Stimulated activated CD8-positive, alpha-beta memory T cell treated with anti-CD3 and anti-CD28 coated beads, Interleukin-4, amount 100 ng/mL, for 24 hours (primary cell): ENCODE data around the gene HOXA11.

Experiments used
- DNase-seq: peaks from one replicate; pipeline ENCODE4 v3.0.0-alpha.2; 2020; ENCODE audit warnings: low read depth

The HOXA11 gene

DNA sequence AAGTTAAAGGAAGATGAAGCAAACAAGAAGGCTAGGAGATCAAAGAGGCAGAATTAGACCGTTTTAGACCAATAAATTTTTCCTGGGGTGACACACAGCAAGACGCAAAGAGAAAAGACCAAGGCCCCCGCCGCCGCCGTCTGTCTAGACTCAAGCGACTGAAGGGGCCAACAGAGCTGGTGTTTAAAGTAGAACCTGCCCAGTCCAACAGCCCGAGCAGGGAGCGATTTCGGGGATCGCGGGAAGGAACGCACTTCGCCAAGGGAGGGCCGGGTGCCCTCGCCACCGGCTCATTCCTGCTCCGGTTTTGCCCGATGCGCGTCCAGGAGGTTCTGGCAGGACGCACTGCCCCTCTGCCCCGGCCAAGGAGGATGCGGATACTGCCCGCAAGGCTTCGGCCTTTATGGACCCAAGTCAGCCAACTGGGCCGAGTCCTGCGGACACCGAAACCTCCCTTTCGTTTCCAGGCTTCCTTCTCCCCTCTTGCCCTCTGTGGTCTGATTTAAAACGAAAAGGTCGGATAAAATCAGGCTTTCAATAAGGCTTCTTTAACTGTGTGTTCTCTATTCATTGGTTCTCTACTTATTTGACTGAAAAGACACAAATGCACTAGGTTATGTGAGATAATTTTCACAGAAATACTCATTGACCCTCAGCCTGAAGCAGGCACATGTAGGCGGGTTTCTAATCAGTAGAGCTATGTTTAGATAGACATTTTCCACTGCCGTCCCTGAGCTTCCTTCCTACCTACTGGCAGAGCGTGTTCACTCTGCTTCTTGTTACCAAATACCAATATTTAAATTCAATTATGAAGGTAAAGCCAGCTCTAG, 26.4 kb downstream of the HOXA11 start:
- DNase-seq, result no peak

DNA sequence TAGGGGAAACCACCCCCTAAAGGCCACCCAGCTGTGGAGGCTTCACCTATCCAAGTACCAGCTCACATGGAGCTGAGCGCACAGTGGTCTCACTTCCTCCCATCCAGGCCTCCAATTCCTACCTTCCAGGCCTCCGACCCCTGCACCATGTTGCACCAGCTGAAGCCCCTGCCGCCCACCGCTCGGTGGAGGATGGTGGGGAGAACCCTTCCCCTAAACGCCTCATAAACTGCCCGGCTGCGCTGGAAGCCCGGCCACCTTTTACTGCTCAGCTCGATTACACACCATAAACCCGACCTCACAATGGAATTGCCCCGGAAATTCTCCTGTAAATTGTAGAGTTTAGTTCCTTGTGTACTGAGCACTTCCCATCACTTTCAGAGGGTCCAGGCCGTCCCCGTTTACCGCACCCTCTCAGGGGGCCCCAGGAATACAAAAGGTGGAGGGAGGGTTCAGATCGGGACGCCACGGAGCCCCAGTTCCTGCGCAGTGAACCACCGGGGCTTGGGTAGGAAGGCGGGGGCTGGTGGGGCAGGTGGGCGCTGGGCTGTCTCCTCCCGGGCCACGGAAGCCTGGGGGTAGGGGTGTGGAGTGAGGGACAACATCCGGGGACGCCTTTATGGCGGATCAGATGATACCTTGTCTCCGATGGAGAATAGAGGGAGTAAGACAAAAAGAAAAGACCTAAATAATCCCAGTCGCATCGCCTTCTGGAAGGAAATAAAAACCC, 27.2 kb downstream of the HOXA11 start:
- DNase-seq, result no peak

DNA sequence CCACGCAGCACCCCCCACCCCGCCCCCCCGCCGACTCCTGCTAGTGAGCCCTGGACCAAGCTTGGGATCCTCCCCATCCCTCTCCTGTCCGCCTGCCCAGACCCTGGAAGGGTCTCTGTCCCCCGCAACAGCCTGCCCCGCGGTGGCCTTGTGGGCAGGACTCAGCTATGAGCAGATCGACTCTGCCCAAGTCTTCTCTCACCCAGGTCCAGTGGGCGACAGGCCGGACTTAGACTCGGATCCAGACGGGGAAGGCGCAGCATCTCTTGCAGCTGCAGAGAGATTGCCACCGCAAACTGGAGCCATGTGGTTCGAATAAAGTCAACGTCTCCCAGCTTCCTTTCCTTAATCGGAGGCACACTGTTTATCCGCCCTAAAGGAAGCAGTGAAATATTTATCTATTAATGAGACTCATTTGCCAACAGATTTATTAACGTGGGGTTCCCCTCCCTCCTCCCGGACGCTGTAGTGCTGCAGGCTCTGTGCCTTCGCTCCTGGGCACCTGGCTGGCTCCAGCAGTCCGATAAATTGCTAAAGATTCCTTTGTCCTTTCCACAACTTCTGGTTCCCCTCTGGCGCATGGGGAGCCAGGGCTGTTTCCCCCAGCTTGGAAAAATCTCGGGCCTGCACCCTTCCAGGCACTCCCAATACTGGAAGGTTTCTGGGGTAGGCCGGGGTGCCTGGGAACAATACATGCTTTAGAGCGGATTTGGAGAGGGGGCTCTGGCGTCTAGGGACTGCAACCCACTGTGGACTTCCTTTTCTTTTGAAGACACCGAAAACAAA, 27.9 kb downstream of the HOXA11 start:
- DNase-seq, result no peak

DNA sequence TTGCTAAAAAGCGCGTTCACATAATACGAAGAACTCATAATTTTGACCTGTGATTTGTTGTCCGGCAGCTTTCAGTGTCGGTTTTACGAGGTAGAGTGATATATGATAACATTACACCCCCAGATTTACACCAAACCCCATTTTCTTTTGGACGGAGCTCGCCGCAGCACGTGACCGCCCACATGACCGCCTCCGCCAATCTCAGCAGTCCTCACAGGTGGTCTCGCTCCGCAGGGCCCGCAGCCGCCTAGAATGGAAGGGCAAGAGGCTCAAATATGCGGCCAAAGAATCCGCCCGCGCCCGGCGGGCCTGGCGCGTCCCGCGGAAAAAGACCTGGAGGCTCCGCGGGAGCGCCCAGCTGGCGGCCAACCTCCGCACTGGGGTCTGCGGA, 28.5 kb downstream of the HOXA11 start, which contains the start of gene HOXA7:
Gene HOXA7, minus strand, starts transcription at position 168 of the 391 bp plus-strand sequence. Its CDS starts 130 bp downstream, at position 38.
- no peak for DNase-seq

DNA sequence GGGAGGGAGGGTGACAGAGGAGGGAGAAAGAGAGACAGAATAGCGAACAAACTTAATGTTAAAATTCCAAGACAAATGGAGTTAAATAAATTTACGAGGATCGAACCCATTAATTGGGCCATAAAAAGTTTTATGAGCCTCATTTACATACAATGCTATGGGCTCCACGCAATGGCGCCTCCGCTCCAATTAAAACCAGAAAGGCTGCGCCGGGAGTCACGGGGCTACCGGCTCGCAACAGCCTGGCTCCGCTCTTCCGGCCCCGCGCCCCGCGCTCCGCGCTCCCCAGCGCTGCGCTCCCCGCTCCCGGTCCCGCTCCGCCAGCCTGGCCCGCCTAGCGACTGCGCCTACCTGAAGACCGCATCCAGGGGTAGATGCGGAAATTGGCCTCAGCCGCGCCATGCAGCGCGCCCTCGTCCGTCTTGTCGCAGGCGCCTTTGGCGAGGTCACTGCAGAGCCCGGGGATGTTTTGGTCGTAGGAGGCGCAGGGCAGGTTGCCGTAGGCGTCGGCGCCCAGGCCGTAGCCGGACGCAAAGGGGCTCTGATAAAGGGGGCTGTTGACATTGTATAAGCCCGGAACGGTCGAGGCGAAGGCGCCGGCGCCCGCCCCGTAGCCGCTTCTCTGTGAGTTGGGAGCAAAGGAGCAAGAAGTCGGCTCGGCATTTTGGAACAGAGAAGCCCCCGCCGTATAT, 29.1 kb downstream of the HOXA11 start:
- DNase-seq, result no peak

DNA sequence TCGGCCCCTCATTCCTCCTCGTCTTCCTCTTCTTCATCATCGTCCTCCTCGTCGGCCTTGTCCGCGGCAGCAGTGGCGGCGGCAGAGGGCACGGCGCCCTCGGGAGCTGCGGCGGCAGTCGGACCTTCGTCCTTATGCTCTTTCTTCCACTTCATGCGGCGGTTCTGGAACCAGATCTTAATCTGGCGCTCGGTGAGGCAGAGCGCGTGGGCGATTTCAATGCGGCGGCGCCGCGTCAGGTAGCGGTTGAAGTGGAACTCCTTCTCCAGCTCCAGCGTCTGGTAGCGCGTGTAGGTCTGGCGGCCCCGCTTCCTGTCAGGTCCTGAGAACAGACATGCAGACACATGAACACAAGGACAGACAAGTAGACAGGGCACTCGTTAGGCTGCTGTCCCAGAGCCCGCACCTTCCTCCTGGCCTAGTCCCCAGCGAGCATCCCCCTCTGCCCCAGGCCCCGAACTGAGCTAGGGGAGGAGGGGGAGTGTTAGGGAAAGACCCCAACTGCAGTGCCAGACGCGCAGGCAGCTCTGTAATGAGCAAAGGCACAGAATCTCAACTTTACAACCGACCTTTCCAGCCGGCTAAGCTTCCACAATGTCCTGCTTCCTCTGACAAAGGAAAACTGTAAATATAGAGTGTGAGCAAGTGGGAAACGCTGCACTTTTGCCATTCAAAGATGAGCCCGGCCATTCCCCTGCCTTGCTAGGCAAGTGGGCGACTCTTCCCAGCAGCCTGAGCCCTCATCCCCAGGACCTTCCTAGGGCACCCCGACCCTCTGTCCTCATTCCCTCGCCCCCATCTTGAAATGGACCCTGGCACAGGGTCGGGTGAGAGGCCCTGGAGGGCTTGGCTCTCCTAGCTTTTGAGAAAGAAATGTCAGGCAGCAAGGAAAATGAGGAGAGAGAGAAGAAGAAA, 29.9 kb downstream of the HOXA11 start:
- no peak for DNase-seq

DNA sequence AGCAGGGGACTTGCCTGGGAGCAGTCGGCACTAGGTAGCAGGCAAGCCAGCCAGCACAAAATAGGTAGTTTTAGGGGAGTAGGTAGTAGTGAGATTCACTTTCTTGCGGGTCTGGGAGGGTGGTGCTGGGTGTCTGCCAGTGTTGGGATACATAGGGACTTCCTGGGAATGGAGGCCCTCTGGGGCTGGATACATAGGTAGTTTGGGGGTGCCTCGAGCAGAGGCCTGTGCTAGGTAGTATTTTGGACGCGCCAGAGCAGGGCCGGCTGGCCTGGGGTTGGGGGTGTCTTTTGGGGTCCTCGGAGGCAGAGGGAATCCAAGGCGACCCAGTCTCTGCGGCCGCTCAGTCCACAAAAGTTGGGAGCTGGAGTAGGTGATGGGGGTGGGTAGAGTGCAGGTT, 30.7 kb downstream of the HOXA11 start:
- no peak for DNase-seq

DNA sequence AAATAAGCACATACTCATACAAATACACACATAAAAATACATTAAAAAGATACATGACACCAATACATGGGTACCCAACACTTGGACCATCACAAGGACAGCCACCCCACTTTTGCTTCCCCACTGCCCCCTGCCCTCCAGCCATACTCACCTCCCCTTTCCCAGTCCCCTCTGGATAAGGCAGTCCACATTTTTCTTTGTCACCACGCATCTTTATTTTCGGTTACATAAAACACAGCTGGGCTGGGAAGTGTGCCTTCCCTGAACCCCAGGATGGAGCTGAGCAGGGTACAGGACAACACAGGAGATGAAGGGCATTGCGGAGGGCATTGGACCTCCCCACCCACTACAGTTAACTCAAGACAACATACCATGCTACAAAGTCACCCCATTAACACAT, 31.5 kb downstream of the HOXA11 start:
- no peak for DNase-seq

DNA sequence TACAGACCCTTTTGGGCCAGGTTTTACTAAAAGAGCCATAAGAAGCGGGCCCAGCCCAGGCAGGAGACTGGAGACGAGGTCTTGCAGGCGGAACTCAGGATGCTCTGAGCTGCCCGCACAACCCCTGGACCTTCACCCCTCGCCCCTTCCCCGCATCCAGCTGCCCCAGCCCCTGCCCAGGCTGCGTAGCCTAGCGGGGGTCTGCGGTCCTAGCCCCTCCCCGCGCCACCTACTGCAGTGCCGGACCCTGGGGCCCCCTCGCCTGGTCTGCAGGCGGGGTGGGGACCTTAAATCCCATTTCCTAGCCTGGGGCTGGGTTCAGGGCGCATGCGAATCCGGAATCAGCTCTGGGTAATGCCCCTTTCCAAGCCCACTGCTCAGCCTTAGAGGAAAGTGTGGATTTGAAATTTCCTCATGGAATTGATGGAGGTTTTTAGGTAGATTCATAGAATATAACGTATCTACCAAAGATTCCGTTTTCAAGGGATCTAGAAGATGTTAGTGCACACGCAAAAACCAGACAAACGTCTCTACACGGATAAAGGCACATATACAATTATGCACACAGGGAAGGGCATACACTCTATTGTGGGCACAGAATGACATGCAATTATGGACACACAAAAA, 32.1 kb downstream of the HOXA11 start:
- DNase-seq, result no peak

DNA sequence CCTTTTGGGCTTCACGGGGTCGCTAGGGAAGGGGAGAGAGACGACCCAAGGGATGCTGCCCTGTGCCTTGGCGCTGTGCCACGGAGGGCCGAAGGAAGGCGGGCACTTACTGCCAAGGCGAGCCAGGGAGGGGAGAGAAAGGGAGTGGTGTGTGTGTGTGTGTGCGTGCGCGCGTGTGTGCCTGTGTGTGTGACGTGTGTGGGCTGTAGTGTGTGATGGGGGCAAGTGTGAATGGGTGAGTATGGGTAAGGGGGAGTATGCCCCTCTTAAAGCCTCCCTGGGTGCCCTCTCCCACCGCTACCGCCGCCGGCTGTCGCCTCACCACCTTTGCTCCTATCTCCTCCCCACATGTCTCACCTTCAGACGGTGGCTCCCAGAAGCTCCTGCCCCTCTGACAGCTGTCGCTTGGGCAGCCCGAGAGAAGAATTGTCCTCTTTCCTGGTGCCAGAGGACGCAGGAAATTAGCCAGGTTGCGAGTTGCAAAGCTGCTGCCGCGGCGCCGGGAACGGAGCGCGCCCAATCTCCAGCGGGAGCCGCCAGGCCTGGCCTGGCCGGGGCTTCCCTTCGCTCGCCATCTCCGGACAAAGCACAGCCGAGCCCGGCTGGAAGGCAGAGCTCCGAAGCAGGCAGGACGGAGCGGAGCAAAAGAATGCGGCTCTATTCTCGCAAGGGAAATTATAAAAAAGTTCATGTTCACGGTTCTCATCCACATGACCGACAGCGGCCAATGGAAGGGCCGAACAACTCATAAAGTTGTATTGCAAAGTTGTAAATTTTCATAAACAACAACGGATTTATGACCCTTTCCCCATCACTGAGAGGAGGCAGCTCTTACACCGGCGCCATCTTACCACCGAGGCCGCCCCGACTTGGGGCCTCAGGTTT, 32.9 kb downstream of the HOXA11 start, which contains the start of gene HOXA3:
Gene HOXA3, minus strand, starts transcription at position 653 of the 885 bp plus-strand sequence. CDS start 41,943 bp downstream, outside the sequence.
- DNase-seq, result no peak

DNA sequence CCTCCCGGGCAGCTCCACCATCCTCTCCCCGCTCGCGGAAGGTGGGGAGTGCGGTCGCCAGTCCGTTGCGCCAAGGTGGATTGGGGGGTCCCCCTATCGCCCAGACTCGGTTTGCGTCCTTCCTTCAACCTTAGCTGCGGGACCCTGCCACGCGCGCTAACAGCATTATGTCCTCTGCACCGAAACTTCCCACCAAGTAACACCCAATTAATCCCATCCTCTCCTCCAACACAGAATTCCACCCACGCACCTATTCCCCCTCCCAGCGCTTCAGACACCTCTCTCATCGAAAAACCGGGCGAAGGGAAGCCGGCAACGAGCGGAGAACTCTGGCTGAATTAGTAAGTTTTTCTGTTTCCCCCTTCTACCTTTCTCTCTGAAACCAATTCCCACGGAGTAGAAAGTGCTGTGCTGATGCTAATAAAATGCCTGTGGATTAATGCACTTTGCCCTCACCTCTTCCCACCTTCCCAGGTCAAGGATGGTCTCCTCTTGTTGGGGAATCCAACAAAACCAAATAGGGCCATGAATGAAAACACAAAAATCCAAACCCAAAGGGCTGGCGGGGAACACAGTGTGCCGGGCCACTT, 33.6 kb downstream of the HOXA11 start:
- DNase-seq, result no peak

DNA sequence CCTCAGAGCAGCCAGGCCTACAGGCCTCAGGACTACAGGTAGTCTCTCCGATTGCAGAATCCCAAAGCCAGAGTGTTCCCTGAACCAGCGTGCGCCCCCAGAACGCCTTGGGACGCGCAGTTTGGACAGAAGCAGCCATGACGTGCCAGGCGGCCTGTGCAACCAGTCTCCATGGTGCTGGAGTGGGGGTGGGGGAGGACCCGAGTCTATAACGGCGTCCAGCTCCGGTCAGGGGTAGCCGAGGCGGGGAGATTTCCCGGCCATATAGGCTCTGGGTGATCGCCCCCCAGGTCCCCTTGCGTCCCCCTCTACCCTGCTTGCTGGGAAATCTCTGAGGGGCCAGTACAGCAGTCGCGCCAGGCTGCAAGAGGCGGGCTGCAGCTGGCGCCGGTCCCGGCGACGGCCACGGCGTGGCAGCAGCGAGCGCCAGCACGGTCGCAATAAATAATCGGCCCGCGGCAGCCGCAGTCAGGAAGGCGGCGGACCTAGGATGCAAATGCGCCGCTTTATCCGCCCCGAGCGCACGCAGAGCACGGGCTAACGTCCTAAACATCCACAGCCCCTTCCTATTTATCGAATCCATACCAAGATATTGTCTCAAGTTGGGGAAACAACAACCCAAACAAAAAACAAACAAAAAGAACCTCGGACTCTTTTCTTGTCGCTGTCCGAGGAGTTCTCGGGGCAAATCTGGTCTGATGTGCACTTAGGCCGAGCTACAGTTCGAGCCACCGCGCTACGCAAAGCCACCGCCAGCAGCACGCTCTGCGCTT, 34.3 kb downstream of the HOXA11 start:
- peak; percentile 51 for DNase-seq

DNA sequence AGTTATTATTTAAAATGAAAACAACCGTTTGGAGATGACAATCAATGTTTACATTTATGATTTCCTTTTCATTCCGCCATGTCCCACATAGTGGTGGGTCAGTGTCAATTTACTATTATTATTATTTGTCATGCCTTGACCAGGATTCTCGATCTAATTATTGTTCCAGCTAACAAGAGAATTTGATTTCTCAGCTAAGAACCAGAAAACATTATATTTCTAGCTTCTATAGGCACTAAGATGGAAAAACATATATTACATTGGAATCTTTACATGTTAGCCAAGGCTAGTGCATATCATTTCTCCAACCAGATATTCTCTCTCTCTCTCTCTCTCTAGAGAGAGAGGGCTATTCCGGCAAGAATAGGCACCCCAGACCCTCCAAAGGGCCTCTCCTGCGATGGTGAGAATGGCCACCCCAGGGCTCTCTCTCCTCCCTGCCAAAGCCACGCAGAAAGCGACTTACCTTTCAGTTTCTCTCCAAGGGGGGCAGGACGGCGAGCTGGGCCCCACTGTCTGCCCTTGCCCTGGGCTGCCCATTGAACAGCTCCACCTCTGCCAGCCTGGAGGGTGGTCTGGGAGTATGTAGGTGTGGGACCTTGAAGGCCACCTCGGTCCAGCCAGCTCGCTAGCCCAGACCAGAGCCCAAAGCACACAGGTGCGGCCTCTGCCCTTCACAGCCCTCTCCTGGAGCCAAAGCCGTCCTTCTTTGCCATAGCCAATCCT, 35.0 kb downstream of the HOXA11 start:
- DNase-seq, result no peak

DNA sequence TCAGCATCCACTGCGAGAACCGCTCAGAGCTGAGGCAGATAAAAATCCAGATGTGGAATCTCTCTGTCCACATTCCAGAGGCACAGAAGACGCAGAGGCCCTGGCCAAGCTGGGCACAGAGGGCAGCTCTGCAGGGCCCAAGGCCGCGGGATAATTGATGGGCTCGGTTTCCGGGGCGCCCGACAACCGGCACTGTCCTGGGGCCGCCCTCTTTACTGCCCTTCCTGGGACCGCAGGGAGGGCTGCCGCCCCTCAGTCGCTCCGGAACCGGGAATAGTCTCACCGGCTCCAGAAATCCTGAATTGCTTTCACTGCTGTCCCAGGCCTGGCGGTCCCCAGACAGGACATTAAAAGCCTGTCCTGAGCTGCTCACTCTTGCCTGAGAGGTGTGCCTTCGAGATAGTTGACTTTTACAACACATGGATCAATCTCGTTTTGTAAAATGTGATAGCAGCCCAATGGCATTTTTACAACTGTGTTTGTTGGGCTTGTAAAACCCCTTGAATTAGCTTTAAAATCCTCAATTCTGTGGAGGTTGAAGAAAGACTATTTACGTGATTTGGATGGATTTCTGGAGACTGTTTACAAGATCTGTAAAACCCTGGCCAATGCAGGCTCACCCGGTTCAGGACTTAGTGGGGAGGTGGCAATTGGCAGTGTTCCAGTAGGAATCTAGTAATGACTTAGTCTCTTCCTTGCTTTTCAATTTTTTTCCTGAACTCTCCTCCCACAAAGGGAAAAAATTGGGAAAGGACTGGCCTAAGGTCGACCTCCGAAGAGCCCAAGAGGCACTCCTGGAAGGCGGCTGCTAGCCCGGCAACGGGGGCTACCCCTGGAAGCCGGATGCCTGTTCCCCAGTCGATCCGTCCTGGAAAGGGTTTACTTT, 36.0 kb downstream of the HOXA11 start:
- DNase-seq, result no peak

DNA sequence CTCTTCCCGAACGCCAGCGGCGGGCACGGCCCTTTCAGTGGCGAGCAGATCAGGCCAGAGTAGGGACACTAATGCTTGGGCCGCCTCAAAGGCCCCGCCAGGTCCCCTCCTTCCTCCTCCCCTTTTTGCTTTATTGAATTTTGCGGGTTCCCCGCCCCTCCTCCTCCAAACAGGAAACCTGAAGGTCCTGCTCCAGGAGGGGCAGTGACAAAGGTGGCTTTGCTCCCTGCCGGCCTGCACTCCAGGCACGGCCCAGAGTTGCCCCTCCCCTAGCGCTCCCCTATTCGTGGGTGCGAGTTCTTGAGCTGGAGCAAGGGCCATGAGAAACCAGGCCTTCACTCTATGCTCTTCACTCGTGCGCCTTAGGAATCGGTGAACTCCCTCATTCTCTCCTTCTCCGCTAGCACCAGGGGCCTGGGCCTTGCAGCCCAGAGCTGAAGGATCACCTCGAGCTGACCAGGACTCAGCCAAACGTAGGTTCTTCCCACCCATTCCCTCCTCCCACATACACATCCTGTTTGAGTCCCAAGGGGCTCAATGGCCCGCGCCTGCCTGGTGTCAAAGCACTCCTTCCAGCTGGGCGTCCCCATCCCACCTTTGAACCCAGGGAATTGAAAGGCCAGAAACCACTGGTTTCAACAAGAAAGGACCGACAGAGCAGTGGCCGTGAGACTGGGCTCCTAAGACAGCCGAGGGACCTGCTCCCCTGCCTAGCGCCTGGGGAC, 36.8 kb downstream of the HOXA11 start:
- no peak for DNase-seq
